ENCODE results near the gene TOR1AIP1.
"Not testable (repeated sequence)": the region's sequence is repeated elsewhere in the genome, so short reads cannot be mapped to it uniquely, and the experiment has no call there.

The TOR1AIP1 gene

GRCh38 chr1:179882253-179883039, at the start of gene TOR1AIP1:
TOR1AIP1 (plus strand) TSS chr1:179882285; CDS start chr1:179882503, 218 bp downstream.
- peak; percentile 93 for DNase-seq (ENCODE audit: low read depth)

- DNase-seq (ENCODE audit: low read depth): not testable (repeated sequence)
Observed at GRCh38 chr1:179836686-179837445, 45.2 kb upstream of the TOR1AIP1 start.

- DNase-seq (ENCODE audit: low read depth): no peak
Observed at GRCh38 chr1:179840107-179840506, 42.0 kb upstream of the TOR1AIP1 start.

GRCh38 chr1:179848233-179848632, 33.9 kb upstream of the TOR1AIP1 start:
- DNase-seq (ENCODE audit: low read depth): no peak

GRCh38 chr1:179853102-179853501, 29.0 kb upstream of the TOR1AIP1 start:
- no peak for DNase-seq (ENCODE audit: low read depth)

GRCh38 chr1:179855831-179856230, 26.3 kb upstream of the TOR1AIP1 start:
- not testable (repeated sequence) for DNase-seq (ENCODE audit: low read depth)

GRCh38 chr1:179856296-179856695, 25.8 kb upstream of the TOR1AIP1 start:
- no peak for DNase-seq (ENCODE audit: low read depth)

GRCh38 chr1:179857009-179857408, 25.1 kb upstream of the TOR1AIP1 start:
- DNase-seq (ENCODE audit: low read depth): no peak

- DNase-seq (ENCODE audit: low read depth): no peak
Observed at GRCh38 chr1:179860652-179861051, 21.4 kb upstream of the TOR1AIP1 start.

- no peak for DNase-seq (ENCODE audit: low read depth)
Observed at GRCh38 chr1:179865377-179865776, 16.7 kb upstream of the TOR1AIP1 start.

GRCh38 chr1:179866616-179867015, 15.5 kb upstream of the TOR1AIP1 start:
- DNase-seq (ENCODE audit: low read depth): no peak

- peak; percentile 28 for DNase-seq (ENCODE audit: low read depth)
Observed at GRCh38 chr1:179867493-179868330, 14.4 kb upstream of the TOR1AIP1 start.

GRCh38 chr1:179870870-179871269, 11.2 kb upstream of the TOR1AIP1 start:
- DNase-seq (ENCODE audit: low read depth): no peak

GRCh38 chr1:179871940-179872339, 10.1 kb upstream of the TOR1AIP1 start:
- DNase-seq (ENCODE audit: low read depth): no peak

- no peak for DNase-seq (ENCODE audit: low read depth)
Observed at GRCh38 chr1:179872558-179872957, 9.5 kb upstream of the TOR1AIP1 start.

- DNase-seq (ENCODE audit: low read depth): no peak
Observed at GRCh38 chr1:179873438-179873851, 8.6 kb upstream of the TOR1AIP1 start.

GRCh38 chr1:179875596-179876299, 6.3 kb upstream of the TOR1AIP1 start:
- DNase-seq (ENCODE audit: low read depth): no peak

- no peak for DNase-seq (ENCODE audit: low read depth)
Observed at GRCh38 chr1:179876300-179876715, 5.8 kb upstream of the TOR1AIP1 start.

GRCh38 chr1:179877586-179878265, 4.4 kb upstream of the TOR1AIP1 start, which contains the start of gene TOR1AIP2:
TOR1AIP2 (minus strand) TSS chr1:179877803; CDS start chr1:179852665, 25,138 bp downstream.
- DNase-seq (ENCODE audit: low read depth): peak; percentile 72

GRCh38 chr1:179879797-179880196, 2.3 kb upstream of the TOR1AIP1 start:
- DNase-seq (ENCODE audit: low read depth): no peak
